ENCODE measurements around the gene GALNT6.

Gene GALNT6

DNA sequence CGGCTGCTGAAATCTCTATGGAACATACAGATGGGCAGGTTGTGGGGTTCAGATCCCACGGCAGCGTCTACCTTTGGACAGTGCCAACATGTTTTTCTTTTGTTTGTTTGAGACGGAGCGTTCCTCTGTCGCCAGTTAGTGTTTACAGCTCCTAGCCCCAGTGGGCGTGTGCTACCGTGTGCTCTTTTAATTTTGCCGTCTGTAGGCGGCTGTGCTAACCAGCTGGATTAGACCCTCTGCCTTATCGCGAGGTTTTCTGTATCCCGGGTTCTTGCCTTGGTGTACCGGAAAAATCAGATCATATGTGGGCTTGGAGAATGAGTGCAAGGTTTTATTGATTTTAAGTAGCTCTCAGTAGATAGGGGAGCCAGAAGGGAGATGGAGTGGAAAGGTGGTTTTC lies 9.8 kb upstream of the GALNT6 start:
- TF ChIP-seq, protein P1, sequence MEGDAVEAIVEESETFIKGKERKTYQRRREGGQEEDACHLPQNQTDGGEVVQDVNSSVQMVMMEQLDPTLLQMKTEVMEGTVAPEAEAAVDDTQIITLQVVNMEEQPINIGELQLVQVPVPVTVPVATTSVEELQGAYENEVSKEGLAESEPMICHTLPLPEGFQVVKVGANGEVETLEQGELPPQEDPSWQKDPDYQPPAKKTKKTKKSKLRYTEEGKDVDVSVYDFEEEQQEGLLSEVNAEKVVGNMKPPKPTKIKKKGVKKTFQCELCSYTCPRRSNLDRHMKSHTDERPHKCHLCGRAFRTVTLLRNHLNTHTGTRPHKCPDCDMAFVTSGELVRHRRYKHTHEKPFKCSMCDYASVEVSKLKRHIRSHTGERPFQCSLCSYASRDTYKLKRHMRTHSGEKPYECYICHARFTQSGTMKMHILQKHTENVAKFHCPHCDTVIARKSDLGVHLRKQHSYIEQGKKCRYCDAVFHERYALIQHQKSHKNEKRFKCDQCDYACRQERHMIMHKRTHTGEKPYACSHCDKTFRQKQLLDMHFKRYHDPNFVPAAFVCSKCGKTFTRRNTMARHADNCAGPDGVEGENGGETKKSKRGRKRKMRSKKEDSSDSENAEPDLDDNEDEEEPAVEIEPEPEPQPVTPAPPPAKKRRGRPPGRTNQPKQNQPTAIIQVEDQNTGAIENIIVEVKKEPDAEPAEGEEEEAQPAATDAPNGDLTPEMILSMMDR (IDR thresholded peaks at IDR 0.05; ENCODE audit: low read depth, low read length): no peak
- no peak overlapping the region for H3K4me3 ChIP-seq (ENCODE audit: low read depth, low read length)

DNA sequence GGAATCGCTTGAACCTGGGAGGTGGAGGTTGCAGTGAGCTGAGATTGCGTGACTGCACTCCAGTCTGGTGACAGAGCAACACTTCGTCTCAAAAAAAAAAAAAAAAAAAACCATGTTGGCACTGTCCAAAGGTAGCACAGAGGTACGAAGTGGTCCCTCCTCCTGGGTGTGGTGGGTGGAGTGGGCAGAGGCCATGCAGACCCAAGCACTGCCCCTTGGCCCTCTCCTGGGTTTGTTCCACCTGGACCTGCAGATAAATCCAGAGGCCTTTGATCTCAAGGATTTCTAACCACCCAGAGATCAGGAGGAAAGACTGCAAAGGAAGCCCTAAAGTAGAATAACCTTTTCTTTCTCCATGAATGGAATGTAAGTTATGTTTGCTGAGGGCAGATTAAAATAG lies 8.7 kb upstream of the GALNT6 start:
- no peak overlapping the region for H3K4me3 ChIP-seq (ENCODE audit: low read depth, low read length)
- TF ChIP-seq, protein P1 (IDR thresholded peaks at IDR 0.05; ENCODE audit: low read depth, low read length): no peak

DNA sequence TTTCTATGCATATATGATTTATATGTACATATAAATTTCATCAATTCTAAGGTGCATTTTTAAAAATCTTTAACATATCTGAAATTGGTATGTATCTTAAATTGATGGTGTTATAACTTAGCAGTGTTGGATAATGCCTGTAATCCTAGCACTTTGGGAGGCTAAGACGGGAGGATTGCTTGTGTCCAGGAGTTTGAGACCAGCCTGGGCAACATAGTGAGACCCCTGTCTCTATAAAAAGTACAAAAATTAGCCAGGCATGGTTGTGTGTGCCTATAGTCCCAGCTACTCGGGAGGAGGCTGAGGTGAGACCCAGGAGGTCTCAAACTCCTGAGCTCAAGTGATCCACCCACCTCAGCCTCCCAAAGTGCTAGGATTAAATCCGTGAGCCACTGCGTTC lies 6.5 kb upstream of the GALNT6 start:
- H3K4me3 ChIP-seq (ENCODE audit: low read depth, low read length): no peak overlapping the region
- TF ChIP-seq, protein P1 (IDR thresholded peaks at IDR 0.05; ENCODE audit: low read depth, low read length): no peak

DNA sequence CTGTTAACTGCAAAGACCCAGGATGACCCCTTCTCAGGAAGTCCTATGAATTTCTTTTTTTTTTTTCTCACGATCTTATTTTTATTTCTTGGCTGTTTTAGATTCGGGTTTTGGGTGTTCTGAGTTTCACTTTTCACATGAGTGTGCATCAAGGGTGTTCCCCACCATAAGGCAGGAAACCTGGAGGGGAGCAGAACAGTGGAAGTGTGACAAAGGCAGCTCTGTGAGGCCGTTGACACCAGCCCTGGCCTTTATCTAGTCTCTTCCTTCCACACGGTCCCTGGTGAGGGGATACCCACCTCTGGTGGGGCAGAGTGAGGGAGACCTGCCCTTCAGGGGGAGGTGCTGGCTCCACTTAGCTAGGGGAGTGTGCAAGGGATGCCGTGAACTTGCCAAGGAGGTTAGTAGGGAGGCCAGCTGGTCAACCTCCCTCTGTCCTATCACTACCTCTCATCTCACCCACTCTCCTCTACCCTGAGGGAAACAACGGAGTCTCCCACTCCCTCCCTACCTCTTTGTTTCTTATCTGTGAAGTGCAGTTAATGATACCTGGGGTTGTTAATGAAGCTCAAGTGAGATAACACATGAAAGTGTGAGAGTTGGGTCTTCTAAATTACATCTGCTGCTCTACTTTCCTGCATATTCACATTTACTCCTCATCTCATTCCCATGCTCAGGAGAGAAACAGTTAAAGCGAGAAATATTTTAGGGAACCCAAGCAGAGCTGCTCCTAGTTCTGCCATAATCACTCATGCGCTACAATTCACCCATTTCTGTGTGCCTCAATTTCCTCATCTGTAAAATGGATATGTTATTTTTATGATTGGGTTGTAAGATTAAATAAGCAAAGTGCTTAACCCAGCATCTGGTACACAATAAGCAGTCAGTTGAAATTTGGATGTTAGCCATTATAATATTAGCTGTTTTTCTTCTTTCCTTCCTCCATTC lies 4.4 kb upstream of the GALNT6 start:
- no peak overlapping the region for H3K4me3 ChIP-seq (ENCODE audit: low read depth, low read length)

DNA sequence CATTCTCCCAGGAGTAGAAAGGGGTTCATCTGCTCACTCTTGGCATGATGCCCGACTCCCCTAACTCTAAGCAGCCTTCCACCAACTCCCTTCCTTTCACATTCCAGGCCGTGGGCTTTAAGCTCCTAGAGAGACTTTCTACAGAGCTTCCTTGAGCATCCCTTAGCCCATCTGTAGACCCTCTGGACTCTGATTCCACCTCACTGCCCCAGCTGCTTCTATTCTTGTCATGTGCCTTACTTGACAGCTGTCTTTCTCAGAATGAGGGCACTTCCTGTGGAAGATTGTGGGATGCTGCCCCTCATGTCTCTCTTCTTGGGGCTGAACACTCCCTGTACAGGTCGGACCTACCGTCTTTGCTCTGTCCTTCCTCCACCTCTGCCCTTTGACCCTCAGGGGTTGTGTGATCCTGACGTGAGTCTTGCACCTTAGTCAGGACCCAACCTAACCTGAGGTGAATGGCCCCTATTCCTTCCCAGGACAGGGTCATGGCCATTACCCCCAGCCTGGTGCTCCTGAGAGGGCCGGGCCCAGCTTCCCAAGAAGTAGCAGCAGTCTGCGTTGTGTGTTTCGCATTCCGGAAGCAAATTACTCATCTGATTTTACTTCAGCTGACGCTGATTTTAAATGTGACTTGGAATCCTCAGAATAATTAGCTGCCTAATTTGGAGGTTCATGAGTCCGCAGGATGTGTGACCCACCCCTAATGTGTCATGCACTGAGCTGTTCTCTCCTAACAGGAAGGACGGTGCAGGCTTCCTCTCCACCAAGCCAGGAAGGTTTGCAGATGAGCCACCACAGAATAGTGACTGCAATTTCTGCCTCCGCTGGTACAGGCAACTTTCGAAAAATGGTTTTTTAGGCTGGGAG lies 2.7 kb upstream of the GALNT6 start:
- TF ChIP-seq, protein P1 (IDR thresholded peaks at IDR 0.05; ENCODE audit: low read depth, low read length): no peak
- no peak overlapping the region for H3K4me3 ChIP-seq (ENCODE audit: low read depth, low read length)

More for the DNA sequence above, 4.4 kb upstream of the GALNT6 start:
- TF ChIP-seq, protein P1 (IDR thresholded peaks at IDR 0.05; ENCODE audit: low read depth, low read length): no peak

DNA sequence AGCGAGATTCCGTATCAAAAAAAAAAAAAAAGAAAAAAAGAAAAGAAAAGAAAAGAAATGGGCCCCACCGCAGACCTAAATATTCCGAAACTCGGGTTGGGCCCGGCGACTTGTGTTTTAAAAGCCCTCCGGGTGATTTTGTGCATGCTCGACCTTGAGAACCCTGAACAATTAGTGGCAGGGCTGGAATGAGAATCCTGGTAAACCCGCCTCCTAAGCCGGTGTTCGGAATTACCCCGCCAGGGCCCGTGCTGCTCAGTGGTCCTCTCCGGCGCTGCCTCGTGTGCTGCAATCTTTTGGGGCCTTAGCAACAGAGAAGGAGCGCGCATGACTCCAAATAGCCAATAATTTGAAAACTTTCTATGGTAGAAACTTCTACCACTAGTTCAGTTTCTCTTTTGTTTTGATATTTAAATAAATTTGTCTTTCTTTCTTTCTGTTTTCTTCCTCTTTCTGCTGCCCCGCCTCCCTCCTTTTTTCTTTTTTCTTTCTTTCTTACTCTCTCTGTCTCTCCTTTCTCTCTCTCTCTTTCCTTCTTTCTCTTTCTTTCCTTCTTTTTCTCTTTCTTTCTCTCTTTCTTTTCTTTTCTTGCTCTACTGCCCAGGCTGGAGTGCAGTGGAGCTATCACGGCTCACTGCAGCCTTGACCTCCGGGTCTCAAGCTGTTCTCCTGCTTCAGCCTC lies 1.5 kb upstream of the GALNT6 start:
- TF ChIP-seq, protein P1 (IDR thresholded peaks at IDR 0.05; ENCODE audit: low read depth, low read length): no peak
- H3K4me3 ChIP-seq (ENCODE audit: low read depth, low read length): no peak overlapping the region
